Activated CD4-positive, CD25-positive, alpha-beta regulatory T cell (primary cell): ENCODE results near the gene FAM53B.

Source experiments
- DNase-seq, 4 experiments: peaks; one replicate each; lab custom pipeline; 2025; lab: John Stamatoyannopoulos, UW

Gene FAM53B

GRCh38 chr10:124575107-124576035, 168.8 kb downstream of the FAM53B start:
- DNase-seq: no peak

GRCh38 chr10:124574456-124575070, 169.6 kb downstream of the FAM53B start:
- no peak for DNase-seq

DNA sequence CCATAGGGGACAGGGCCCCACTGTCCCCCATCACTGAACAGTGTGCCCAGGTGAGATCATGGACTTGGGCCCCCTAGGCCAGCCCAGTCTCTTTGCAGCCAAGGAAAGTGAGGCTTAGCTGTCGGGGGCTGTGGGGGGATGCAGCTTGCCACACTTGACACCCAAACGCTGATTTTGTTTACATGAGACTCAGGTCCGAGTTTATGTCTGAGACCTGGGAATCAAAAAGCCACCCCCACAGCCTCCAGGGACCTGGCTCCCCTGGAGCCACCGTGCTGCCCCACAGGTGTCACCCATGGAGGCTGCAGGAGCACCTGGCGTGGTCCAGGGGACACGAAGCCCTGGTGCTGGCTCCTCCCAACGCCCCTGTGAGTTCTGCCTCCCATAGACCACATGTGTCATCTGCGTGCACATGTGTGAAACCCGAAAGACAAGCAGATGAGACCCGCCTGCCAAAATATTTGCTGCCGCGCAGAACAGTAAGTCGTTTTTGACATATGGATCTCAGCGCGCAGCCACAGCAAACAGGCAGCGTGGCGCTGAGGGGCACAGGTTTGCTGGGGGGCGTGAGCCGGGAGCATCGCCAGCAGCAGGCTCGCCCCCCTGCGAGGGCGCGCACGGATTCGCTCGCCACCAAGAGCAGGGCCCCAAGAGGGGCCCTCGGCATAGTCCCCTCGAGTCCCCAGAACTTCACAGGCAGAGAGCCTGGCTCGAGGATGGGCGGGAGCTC, 170.3 kb downstream of the FAM53B start:
- DNase-seq: no peak

GRCh38 chr10:124572751-124573150, 171.4 kb downstream of the FAM53B start:
- no peak for DNase-seq

GRCh38 chr10:124570646-124571045, 173.5 kb downstream of the FAM53B start:
- no peak for DNase-seq

- DNase-seq: no peak
Observed at GRCh38 chr10:124569623-124570470, 174.3 kb downstream of the FAM53B start.
